Large intestine (tissue), 3 donors: ENCODE measurements around the gene BZW1. TPM values are rescaled to one million over a fixed set of nuclear protein-coding genes. Genes with fewer than 3 reads are reported as not detected.

Experiments
- DNase-seq, 2 donors: peaks; one replicate each; pipeline versions ENCODE4 v3.0.0 to v3.0.0-alpha.2; 2013
- H3K27ac ChIP-seq: one replicate; pipeline ENCODE4 v1.5.1; 2013; ENCODE audit warnings: low read length
- H3K27me3 ChIP-seq: 2 replicates; pipeline ENCODE4 v1.6.1; 2013; ENCODE audit warnings: low read length; ENCODE audit not compliant: control insufficient read depth, insufficient read depth
- H3K36me3 ChIP-seq: 2 replicates; pipeline ENCODE4 v1.6.1; 2013; ENCODE audit warnings: low read length; ENCODE audit not compliant: control insufficient read depth, insufficient read depth
- H3K4me1 ChIP-seq: one replicate; pipeline ENCODE4 v1.6.1; 2013; ENCODE audit warnings: low read length; ENCODE audit not compliant: control insufficient read depth, insufficient read depth
- H3K4me3 ChIP-seq: one replicate; pipeline ENCODE4 v1.5.1; 2013; ENCODE audit warnings: low read length
- H3K9me3 ChIP-seq: one replicate; pipeline ENCODE4 v1.6.1; 2013; ENCODE audit warnings: mild to moderate bottlenecking, low read depth, low read length, moderate library complexity; ENCODE audit not compliant: control insufficient read depth
- WGBS: methylation state at CpG from one replicate; pipeline ENCODE4 v1.1.5; 2013; ENCODE audit warnings: low lambda C conversion rate; ENCODE audit not compliant: insufficient coverage; 5-methylcytosine and 5-hydroxymethylcytosine counted together
- polyA plus RNA-seq: library from polyadenylated mRNA; unstranded; fragments of 120-200 nt; gene quantifications from one replicate; pipeline ENCODE4 v1.2.1, GENCODE V29; 2013

Gene BZW1
- polyA plus RNA-seq, 1 donor: 158 TPM

- Histone ChIP-seq H3K9me3 (no peaks in the 10 kb centered on the region), H3K27ac (no peak overlapping the region), H3K36me3 (peaks cover 17% of the 10 kb centered on the region), H3K4me1 (peaks cover 4% of the 10 kb centered on the region), H3K27me3 (no peaks in the 10 kb centered on the region), H3K4me3 (no peak overlapping the region)
- no peak for DNase-seq
- WGBS: no CpG with 5 or more reads among the region's 2 CpGs
Measured at GRCh38 chr2:200869014-200869413, 57.3 kb downstream of the BZW1 start.

- no peaks in the 10 kb centered on the region for H3K4me1 ChIP-seq
- no peak for DNase-seq
- 86% methylated on average over 1 of the region's 3 CpGs for WGBS
- peaks cover 29% of the 10 kb centered on the region for H3K36me3 ChIP-seq
- H3K27me3 ChIP-seq: no peaks in the 10 kb centered on the region
- H3K9me3 ChIP-seq: no peaks in the 10 kb centered on the region
- H3K4me3 ChIP-seq: no peak overlapping the region
- H3K27ac ChIP-seq: no peak overlapping the region
Measured at GRCh38 chr2:200871151-200871550, 59.4 kb downstream of the BZW1 start.

DNA sequence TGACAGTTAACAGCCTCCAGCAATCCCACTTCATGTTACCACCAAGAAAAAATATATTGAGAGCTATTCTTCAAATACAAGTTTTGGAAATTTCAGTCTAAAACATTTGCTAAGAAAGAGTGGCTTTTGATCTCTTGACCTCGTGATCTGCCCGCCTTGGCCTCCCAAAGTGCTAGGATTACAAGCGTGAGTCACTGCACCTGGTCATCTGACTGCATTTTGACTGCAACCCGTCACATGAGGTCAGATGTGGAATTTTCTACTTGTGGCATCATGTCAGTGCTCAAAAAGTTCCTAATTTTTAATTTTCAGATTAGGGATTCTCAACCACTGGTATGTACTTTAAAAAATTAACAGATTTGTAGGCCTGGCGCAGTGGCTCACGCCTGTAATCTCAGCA is 61.9 kb downstream of the BZW1 start:
- no peak overlapping the region for H3K27ac ChIP-seq
- DNase-seq: no peak
- H3K4me3 ChIP-seq: no peak overlapping the region
- H3K36me3 ChIP-seq: peaks cover 40% of the 10 kb centered on the region
- no CpG with 5 or more reads among the region's 6 CpGs for WGBS
- no peaks in the 10 kb centered on the region for H3K4me1 ChIP-seq
- no peaks in the 10 kb centered on the region for H3K9me3 ChIP-seq
- H3K27me3 ChIP-seq: no peaks in the 10 kb centered on the region

Other genes with a start within 250 kb of the BZW1 start
- 6.4 TPM for gene AOX1, start 225.9 kb upstream of the BZW1 start, polyA plus RNA-seq
- gene CLK1, start 52.7 kb downstream of the BZW1 start, polyA plus RNA-seq: 227 TPM
- 69.3 TPM for gene PPIL3, start 77.2 kb downstream of the BZW1 start, polyA plus RNA-seq
- 23.3 TPM for gene NIF3L1, start 77.5 kb downstream of the BZW1 start, polyA plus RNA-seq
- gene ORC2, start 151.8 kb downstream of the BZW1 start, polyA plus RNA-seq: 23.9 TPM